ENCODE measurements around the gene B3GNT8.
A peak's percentile ranks its signal among the peaks of the same experiment; 100 is the strongest.
"Not testable (repeated sequence)": the region's sequence is repeated elsewhere in the genome, so short reads cannot be mapped to it uniquely, and the experiment has no call there.

B3GNT8 gene

DNA sequence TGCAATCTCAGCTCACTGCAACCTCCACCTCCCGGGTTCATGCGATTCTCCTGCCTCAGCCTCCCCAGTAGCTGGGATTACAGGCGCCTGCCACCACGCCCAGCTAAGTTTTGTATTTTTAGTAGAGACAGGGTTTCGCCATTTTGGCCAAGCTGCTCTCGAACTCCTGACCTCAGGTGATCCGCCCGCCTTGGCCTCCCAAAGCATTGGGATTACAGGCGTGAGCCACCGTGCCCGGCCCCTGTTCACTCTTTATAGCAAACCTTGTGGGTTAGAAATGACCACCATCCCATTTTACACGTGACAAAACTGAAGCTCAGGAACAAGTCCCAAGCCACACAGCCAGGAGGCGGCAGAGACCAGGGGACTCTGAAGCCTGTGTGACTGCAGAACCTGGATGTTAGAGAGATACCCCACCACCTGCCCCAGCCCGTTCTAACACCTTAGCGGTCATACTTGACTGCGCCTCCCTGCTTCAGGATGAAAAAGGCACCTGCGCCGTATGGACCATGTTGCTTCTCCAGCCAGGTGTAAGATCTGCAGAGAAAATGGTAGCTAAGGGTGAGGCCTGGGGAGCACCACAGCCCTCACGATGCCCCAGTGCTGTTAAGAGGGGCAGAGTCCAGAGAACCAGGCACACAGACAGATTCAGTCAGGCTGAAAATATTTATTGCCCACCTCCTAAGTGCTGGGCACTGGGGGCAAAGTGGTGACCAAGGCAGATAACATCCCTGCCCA, 8.9 kb upstream of the B3GNT8 start:
- DNase-seq: no peak

DNA sequence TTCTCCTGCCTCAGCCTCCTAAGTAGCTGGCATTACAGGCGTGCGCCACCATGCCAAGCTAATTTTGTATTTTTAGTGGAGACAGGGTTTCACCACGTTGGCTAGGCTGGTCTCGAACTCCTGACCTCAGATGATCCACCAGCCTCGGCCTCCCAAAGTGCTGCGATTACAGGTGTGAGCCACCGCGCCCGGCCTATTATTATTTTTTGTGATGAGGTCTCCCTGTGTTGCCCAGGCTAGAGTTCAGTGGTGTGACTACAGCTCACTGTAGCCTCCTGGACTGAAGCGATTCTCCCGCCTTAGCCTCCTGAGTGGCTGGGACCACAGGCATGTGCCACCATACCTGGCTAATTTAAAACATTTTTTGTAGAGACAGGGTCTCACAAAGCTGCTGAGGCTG, 8.2 kb upstream of the B3GNT8 start:
- DNase-seq: not testable (repeated sequence)

DNA sequence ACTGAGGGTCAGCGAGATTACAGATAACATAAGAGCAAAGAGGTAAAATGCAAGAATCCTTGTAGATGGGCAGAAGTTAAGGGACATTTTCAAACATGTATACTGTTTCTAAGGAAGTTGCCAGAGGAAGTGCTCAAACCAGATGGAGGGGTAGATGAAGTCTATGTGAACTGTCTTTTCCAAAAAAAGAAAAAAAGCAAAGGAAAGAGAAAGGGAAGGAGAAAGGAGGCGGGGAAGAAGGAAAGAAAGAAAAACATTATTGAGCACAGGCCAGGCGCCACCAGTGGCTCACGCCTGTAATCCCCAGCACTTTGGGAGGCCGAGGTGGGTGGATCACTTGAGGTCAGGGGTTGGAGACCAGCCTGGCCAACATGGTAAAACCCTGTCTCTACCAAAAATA, 7.3 kb upstream of the B3GNT8 start:
- no peak for DNase-seq

DNA sequence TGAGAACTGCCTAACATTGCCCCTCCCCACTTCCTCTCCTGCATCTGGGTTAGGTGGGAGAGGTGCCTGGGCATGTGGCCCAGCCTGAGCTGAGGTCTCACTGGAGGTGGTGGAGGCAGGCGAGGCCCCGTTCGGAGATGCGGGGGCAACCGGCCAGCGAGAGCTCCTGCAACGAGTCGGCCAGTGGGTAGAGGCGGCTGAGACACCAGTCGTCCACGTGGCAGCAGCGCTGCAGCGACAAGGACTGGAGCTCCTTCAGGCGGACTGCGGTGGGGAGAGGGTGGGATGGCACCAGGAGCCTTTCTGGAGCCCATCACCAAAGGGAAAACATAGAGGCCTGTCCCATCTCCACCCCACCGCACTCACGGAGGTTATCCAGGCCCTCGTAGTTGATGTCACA, 6.0 kb upstream of the B3GNT8 start:
- no peak for DNase-seq

DNA sequence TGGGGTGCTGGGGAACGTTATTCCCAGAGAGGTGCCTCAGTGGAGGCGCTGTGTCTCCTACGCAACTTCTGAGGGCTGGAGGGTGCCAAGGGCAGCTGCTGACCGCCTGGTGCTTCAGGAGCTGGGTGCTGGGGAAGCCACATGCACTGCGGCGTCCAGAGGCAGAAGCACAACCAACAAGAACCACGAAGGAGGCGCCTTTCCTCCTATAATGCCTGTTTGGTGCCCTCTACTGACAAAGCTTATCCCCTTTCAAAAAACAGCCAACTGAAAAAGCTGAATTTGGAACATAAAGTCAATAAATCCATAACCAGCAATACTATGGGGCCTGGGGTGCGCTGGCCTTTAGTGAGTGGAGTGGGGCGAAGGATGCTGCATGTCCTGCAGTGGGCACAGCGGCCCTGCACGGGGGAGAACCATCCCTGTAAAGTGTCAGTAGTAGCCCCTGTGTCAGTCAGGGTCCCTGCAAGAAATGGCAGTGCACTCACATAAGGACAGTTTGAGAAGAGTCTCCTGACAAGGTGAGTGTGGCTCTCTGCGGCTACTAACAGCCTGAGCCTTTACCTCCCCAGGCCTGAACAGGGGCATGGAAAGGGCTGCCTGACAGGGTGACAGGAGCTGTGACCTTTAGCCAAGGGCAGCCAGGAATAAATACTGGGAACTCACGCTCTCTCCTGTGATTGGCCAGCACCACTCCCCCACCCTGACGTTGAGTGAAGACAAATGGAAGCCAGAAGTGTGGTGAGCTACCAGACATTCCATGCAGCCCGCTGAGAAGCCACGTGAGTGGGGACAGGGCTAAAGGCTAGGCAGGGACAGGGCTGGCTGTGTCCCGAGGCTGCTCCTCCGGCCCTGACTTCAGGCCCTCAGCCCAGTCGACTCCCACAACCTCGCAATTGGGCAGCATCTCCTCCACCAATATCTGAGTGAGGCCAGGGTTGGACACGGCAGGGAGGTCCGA, 4.5 kb upstream of the B3GNT8 start:
- no peak for DNase-seq

DNA sequence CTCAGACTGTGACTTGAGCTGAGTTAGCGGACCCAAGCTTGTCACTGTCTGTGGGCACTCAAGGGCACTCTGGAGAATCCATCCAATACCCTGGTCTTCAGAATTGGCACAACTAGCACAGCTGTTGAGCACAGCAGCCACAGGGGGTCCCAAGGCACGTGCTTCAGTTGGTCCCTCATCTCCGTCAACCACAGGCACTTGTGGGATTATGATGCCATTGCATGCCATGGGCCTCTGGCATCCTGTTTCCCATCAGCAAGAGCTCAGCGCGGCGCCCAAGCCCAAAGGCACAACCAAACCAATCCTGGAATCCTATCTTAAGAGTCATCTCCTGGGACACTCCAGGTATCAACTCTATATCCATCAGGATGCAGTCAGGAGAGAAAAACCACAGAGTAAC, 3.7 kb upstream of the B3GNT8 start:
- DNase-seq: no peak

DNA sequence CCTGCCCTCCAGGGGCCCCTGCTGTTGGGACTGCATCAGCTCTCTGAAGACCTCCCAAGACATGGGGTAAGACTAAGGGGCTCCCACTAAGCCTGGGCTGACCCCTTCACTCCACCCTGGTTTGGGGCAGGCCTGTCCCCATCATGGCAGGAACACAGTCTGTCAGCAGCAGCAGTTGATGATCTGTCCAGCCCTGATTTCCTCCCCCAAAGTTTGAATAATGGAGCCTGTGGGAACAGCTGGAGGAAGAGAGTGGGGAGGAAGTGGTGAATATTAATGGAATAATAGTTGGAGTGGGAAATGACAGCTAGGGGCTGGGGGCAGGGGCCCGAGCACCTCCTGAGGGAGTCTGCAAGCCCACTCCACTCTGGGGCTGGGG, 1.3 kb upstream of the B3GNT8 start:
- no peak for DNase-seq

DNA sequence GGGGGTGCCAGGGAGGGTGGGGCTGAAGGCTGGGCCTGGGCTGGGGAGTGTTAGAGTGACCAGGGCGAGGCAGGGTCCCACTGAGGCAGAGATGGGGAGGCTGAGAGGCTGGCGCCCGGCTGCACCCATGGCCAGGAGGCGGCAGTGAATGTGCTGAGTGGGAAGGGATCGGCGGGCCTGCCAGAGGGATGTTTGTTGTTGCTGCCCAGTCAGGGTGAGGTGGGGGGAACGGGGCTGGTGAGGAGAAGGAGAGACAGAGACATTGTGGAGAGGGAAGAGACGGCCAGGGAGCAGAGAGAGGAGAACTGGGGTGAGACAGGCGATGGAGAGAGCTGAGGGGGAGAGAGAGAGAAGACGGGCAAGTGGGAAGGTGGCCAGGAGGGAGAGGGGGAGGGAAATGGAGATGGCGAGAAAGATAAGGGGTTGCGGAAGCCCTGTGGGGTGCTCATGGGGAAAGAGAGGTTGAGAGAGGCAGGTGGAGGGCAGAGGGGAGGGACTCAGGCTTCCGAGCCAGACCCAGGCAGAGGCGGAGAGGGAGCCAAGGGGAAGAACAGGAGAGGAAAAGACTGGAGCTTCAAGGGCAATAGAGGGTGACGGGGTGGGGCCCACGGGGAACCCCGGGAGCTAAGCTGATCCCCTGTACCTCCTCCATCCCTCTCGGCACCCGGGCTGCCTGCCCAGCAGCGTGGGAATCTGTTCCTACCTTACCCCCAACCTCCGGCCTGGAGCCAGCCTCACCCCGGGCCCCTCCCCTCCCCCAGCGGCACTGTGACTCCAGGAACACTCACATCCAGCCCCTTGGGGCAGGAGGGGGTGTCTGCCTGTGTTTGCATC, 690 bp upstream of the B3GNT8 start:
- DNase-seq: peak; percentile 39

DNA sequence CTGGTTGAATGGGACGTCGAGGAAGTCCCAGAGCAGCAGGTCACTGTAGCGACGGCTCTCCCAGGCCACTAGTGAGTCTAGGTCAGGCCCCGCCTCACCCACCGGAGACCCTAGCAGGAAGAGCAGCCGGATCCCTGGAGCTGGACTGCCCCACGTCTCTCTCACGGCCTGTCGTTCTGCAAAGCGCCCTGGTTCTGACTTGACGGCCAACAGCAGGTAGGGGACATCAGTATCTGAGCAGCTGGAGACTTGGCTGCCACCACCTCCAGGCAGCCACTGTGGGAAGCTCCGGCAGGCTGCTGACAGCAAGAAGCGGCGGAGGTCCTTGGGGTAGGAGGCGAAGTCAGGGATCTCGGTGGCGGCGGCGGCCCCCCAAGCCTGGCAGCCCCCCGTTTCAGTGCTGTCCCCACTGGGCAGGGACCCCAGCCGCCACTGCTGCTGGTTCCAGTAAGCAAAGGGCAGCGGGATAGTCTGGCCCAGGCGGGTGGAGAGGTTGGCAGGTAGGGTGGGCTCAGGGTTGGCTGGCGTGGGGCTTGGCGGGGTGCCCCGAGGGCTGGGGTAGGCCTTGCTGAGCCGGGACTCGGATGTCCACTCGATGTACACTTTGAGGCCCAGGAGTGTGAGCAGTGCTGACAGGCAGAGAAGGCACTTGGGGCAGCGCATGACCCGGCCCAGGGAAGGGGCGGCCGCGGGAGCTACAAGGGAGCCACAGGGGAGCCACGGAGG, 895 bp downstream of the B3GNT8 start:
- DNase-seq: peak; percentile 9

DNA sequence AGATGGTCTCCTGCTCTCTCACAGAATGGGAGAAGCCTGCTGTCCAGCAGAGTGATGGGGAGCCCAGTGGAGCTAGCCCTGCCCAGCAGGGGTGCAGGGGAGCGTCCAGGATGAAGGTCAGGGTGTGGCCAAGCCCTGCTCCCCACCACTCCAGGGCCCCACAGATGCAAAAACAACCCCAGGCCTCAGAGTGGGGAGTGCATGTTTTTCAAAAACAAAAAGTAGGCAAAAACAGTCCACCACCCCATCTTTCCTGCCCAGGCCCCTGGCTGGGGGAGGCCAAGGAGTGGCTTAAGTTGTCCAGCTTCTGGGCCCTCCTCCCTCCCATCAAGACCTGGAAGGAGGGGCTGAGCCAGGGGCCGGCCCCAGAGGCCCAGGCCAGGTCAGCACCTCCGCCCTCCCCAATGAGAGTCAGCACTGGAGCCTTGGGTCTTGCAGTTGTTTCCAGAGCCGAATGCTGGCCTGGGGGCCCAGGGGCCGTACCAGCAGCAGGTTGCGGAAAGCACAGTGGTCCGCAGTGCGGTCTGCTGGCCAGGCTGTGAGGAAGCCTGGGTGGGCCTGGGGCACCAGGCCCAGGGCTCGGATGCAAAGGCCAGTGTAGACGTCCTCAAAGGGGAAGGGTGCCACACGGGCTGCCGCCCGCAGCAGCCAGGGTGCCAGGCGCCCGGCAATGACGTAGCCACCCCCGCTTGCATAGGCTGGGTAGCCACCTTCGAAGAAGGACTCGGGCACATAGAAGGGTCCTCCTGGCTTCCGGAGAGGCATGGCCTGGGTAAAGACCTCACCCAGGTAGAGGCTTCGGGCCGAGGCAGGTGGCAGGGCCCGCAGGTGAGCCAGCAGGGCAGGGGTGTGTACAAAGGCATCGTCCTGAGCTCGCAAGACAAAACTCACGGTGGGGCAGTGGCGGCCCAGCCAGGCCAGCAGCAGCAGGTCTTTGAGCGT, 1.7 kb downstream of the B3GNT8 start:
- DNase-seq: no peak

DNA sequence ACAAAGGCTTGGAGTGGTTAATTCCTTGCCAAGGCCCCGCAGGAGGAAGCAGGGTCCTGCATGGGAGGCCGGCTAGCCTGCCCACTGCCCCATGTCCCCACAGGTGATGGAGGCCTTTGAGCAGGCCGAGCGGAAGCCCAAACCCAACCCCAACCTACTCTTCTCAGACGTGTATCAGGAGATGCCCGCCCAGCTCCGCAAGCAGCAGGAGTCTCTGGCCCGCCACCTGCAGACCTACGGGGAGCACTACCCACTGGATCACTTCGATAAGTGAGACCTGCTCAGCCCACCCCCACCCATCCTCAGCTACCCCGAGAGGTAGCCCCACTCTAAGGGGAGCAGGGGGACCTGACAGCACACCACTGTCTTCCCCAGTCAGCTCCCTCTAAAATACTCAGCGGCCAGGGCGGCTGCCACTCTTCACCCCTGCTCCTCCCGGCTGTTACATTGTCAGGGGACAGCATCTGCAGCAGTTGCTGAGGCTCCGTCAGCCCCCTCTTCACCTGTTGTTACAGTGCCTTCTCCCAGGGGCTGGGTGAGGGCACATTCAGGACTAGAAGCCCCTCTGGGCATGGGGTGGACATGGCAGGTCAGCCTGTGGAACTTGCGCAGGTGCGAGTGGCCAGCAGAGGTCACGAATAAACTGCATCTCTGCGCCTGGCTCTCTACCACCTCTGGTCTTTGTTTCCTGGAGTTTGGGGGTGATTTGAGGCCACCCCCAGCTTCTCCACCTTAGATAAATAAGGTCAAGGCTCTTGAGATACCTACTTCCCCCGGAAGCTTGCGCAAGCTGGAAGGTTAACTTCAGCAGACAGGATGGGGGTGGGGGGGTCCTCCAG, 2.6 kb downstream of the B3GNT8 start:
- no peak for DNase-seq

DNA sequence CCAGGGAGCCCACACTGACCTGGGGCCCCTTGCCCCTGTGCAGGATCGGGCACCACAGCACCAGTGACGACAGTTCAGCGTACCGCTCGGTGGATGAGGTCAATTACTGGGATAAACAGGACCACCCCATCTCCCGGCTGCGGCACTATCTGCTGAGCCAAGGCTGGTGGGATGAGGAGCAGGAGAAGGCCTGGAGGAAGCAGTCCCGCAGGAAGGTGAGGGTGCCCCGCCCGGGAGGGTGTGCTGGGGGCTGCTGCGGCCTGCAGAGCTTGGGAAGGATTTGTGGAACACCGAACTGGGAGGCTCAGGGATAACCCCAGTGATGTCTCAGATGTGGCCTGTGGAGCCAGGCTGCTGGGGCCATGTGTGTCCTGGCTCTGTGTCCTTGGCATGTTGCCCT, 4.2 kb downstream of the B3GNT8 start:
- no peak for DNase-seq

DNA sequence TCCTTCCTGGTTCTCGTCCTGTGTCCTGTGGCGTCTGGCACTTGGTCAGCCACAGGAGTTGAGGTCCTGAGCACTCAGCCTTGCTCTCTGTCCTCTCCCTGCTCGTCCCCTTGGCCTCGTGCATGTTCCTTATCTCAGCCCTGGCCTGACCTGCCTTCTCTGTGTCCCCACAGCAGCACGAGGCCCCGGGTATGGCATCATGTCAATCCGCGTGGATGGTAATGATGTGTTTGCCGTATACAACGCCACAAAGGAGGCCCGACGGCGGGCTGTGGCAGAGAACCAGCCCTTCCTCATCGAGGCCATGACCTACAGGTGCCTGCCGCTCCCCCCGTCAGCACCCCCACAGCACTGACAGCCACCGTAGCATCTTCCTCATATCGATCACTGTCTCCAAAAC, 4.7 kb downstream of the B3GNT8 start:
- DNase-seq: no peak

DNA sequence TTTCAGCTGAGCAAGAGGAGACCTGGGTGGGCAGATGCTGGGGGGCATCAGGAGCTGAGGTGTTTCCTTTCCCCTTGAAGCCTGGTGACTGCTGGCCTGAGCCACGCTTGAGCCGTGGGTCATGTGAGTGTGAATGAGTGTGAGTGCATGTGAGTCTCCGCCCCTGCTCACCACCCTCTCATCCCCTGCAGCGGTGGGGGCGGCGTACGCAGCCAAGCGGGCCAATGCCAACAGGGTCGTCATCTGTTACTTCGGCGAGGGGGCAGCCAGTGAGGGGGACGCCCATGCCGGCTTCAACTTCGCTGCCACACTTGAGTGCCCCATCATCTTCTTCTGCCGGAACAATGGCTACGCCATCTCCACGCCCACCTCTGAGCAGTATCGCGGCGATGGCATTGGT, 5.2 kb downstream of the B3GNT8 start:
- no peak for DNase-seq

DNA sequence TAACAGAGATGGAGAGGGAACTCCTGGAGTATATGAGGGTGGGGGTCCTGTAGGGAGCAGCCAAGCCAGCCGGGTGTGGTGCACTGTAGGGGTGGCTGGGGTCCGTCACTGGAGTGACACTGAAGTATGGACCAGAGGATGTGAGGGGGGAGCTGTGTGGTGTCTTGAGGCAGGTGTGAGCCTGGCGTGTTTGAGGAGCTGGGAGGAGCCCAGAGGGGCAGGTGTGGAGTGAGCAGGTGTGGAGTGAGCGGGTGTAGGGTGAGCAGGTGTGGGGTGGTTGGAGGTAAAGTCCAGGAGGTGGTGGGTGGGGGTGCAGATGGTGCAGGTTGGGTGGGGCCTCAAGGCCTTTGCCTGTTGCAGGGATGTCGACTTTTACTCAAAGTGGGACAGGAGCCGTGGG, 5.9 kb downstream of the B3GNT8 start:
- no peak for DNase-seq

DNA sequence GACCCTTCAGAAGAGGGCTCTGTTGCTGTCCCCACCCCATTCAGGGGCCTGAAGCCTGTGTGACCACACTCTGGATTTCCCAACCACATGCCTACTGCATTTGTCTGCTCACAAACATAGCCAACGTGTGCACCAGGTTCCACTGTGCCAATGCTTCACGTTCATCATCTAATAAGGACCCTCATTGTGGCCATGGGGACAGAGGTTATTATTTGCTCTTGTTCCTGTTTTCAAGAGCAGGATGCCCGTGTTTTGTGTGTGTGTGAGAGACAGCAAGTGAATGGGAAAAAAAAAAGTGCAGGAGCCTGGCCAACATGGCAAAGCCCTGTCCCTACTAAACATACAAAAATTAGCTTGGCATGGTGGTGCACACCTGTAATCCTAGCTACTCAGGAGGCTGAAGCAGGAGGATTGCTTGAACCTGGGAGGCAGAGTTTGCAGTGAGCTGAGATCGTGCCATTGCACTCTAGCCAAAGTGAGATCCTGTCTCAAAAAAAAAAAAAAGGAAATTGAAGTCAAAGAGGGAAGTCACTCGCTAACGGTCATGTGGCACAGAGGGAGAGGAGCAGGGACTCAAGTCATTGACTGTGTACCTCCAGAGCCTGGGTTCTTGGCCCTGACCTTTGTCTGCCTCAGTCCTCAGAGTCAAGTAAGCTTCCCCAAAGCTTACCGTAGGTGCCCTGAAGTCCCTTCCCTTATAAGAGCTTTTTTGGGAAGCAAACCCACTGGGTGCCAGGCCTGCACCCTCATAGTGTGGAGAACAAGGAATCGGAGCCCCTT, 6.9 kb downstream of the B3GNT8 start:
- no peak for DNase-seq

DNA sequence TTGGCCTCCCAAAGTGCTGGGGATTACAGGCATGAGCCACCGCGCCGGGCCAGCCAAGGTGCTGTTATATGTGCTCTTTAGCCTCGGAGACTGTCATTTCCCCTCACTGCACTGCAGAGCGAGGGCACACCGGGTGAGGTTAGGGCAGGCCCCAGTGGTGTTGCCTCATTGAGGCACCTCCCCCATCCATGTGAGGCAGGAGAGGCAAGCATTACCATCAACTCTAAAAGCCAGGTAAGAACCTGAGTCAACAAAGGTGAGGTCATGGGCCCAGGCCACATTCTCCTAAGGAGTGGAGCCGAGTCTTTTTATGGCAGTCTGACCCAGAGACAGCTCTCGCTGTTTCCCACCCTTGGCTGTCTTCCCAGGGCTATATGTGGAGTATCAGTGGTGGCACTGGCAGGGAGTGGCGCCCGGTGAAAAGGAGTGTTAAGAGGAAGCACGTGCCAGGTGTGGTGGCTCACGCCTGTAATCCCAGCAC, 10.9 kb downstream of the B3GNT8 start:
- DNase-seq: no peak

DNA sequence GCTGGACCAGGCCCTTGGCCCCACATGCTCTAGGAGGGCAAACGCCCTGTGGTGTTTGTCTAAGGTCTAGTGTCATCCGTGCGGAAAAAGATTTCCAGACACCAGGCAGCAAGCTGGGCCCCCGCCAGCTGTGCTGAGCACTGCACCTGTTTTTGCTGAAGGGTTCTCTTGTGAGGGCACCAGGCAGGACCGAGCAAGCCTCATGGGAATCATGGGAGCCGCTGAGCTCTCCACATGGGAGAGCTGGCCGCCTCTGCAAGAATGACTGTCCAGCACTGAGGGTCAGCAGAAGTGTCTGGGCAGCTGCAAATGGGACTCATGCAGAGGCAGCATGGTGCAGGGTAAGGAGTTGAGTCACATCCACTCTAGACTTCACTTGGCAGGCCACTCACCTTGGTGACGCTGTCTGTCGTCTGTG, 12.0 kb downstream of the B3GNT8 start:
- no peak for DNase-seq

DNA sequence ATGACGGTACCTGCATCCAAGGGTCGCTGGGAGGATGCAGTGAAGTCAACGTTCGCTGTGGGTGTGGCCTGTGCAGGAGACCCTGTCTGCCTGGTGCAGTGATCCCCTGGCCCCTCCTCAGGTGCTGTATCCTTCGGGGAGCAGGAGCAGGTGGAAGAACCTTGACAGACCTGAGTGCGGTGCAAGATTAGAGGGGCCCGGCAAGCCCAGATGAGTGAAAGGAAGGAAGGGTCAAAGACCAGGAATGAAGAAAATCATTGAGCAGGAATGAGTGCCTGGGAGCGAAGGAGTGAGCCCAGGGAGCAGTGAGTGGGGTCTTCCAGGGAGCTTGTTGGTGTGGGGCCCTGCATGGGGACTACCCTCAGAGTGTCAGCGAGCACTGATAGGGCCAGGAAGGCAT, 12.7 kb downstream of the B3GNT8 start:
- no peak for DNase-seq

DNA sequence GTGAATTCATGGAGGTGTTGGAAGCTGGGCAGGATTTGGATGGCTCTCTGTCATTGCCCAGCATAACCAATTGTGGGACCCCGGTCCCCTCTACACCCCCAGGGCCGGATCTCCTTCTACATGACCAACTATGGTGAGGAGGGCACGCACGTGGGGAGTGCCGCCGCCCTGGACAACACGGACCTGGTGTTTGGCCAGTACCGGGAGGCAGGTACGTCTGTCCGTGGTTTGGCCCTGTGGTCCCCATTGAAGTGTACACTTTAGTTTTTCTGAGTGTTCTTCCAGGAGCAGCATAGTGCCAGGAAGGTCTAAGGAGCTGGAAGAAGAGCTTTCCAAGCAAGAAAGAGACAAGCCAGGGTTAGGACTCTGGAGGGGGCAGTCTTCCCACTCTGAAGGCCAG, 13.2 kb downstream of the B3GNT8 start:
- no peak for DNase-seq
